ENCODE data around the gene DDA1.
"Not testable (repeated sequence)": the region's sequence is repeated elsewhere in the genome, so short reads cannot be mapped to it uniquely, and the experiment has no call there.

DDA1 gene

GRCh38 chr19:17309198-17309964 lies at the start of gene DDA1:
Gene DDA1 (plus strand): TSS chr19:17309563. CDS start chr19:17309655, 92 bp downstream.
- DNase-seq, result peak; percentile 99 to 100 (median 100)

- no peak for DNase-seq
Observed at GRCh38 chr19:17259934-17260333, 49.4 kb upstream of the DDA1 start.

- peak; percentile 80 to 92 (median 91) for DNase-seq
Observed at GRCh38 chr19:17260842-17261325, 48.5 kb upstream of the DDA1 start.

- DNase-seq, result no peak
Observed at GRCh38 chr19:17262557-17262956, 46.8 kb upstream of the DDA1 start.

- DNase-seq, result no peak
Observed at GRCh38 chr19:17263712-17264640, 45.4 kb upstream of the DDA1 start.

- DNase-seq, result peak in 1 of 3 donors; percentile 25
Observed at GRCh38 chr19:17264641-17264979, 44.8 kb upstream of the DDA1 start, which contains the start of gene USHBP1. Gene USHBP1 (minus strand): TSS chr19:17264745. CDS start chr19:17264299, 446 bp downstream.

GRCh38 chr19:17266026-17266425 lies 43.3 kb upstream of the DDA1 start:
- DNase-seq, result no peak

- DNase-seq, result peak in 1 of 3 donors; percentile 23
Observed at GRCh38 chr19:17266589-17266974, 42.8 kb upstream of the DDA1 start.

GRCh38 chr19:17266975-17267788 lies 42.2 kb upstream of the DDA1 start, which contains the start of gene BABAM1:
Gene BABAM1 (plus strand): TSS chr19:17267443. CDS start chr19:17268807, 1,364 bp downstream.
- peak; percentile 97 to 99 (median 97) for DNase-seq

- DNase-seq, result no peak
Observed at GRCh38 chr19:17268754-17269153, 40.6 kb upstream of the DDA1 start.

GRCh38 chr19:17274892-17275291 lies 34.5 kb upstream of the DDA1 start:
- not testable (repeated sequence) for DNase-seq

- no peak for DNase-seq
Observed at GRCh38 chr19:17275441-17276175, 33.8 kb upstream of the DDA1 start.

GRCh38 chr19:17279436-17279835 lies 29.9 kb upstream of the DDA1 start:
- DNase-seq, result no peak

- peak; percentile 91 to 93 (median 92) for DNase-seq
Observed at GRCh38 chr19:17281391-17282304, 27.7 kb upstream of the DDA1 start, which contains the start of gene ANKLE1. Gene ANKLE1 (plus strand): TSS chr19:17281901. CDS start chr19:17281921, 20 bp downstream.

GRCh38 chr19:17282488-17283125 lies 26.8 kb upstream of the DDA1 start:
- DNase-seq, result peak; percentile 83 to 94 (median 84)

GRCh38 chr19:17283504-17283996 lies 25.8 kb upstream of the DDA1 start:
- no peak for DNase-seq

- no peak for DNase-seq
Observed at GRCh38 chr19:17285415-17286135, 23.8 kb upstream of the DDA1 start.

- DNase-seq, result no peak
Observed at GRCh38 chr19:17286263-17286662, 23.1 kb upstream of the DDA1 start.

- no peak for DNase-seq
Observed at GRCh38 chr19:17286752-17287151, 22.6 kb upstream of the DDA1 start.

All from suppressor macrophage treated with lipopolysaccharide for 1 hour (primary cell).